Body of pancreas (tissue), 4 donors: ENCODE data around the gene USP47. TPM values are rescaled to one million over a fixed set of nuclear protein-coding genes. Genes with fewer than 3 reads are reported as not detected.
A peak's percentile ranks its signal among the peaks of the same experiment; 100 is the strongest.

ENCODE experiments used
- ATAC-seq: fragments of 150-250 bp; one replicate; pipeline ENCODE4 v1.9.1; 2016
- DNase-seq, 4 donors: peaks; one replicate each; pipeline ENCODE4 v3.0.0-alpha.2; 2019
- H3K27ac ChIP-seq, 4 donors: fragments of 200-600 bp; sonication (generic); 1 replicate in 3 of 4; 2 replicates in 1 of 4; pipeline versions ENCODE4 v1.5.1 to v1.6.1; 2016 to 2019; ENCODE audit warnings: mild to moderate bottlenecking in 1 of 4, mixed read lengths in 1 of 4, moderate library complexity in 1 of 4
- H3K27me3 ChIP-seq, 2 donors: fragments of 200-600 bp; sonication (generic); one replicate each; pipeline ENCODE4 v1.6.0; 2016; ENCODE audit warnings: mild to moderate bottlenecking in 1 of 2
- H3K36me3 ChIP-seq, 2 donors: fragments of 200-600 bp; sonication (generic); replicated peaks in 1 of 2; 2 replicates each; pipeline ENCODE4 v1.5.1; 2016; ENCODE audit warnings: low read depth in 2 of 2; ENCODE audit not compliant: insufficient read depth in 1 of 2
- H3K4me1 ChIP-seq: fragments of 200-600 bp; sonication (generic); one replicate; pipeline ENCODE4 v1.6.0; 2016
- H3K4me3 ChIP-seq, 2 donors: fragments of 200-600 bp; sonication (generic); 1 replicate in 1 of 2; 2 replicates in 1 of 2; pipeline ENCODE4 v1.5.1; 2016 to 2019
- H3K9me3 ChIP-seq, 3 donors: fragments of 200-600 bp; sonication (generic); 1 replicate in 2 of 3; 2 replicates in 1 of 3; pipeline ENCODE4 v1.5.1; 2016
- POLR2A ChIP-seq, 3 donors: fragments of 450-650 bp; IDR thresholded peaks; one replicate each; pipeline ENCODE4 v1.6.1; 2016; ENCODE audit warnings: antibody characterized with exemption in 3 of 3, mild to moderate bottlenecking in 2 of 3
- WGBS, 2 donors: methylation state at CpG; one replicate each; pipeline ENCODE4 v1.1.5; 2017; 5-methylcytosine and 5-hydroxymethylcytosine counted together
- intact Hi-C: fragments of 100-400 bp; cut with DNase I; formaldehyde crosslinking; loops from one replicate; pipeline ENCODE4 v1.15.1; 2023
- total RNA-seq, 2 donors: library from RNA; depleted of rRNA; stranded (reverse); fragments of >200 nt; gene quantifications; one replicate each; pipeline ENCODE4 v1.1.0, GENCODE V29; 2016
- TF ChIP-seq, protein P1 (sequence below), 7 experiments: fragments of 450-650 bp in 4 of 7; fragments of 200-600 bp in 3 of 7; sonication (generic) in 3 of 7; IDR thresholded peaks; one replicate each; pipeline ENCODE4 v1.5.1; 2016 to 2019; ENCODE audit warnings: antibody characterized with exemption in 7 of 7

Gene USP47
- total RNA-seq, 2 donors from 2014 or later: 51.1 to 63.3 TPM

DNA sequence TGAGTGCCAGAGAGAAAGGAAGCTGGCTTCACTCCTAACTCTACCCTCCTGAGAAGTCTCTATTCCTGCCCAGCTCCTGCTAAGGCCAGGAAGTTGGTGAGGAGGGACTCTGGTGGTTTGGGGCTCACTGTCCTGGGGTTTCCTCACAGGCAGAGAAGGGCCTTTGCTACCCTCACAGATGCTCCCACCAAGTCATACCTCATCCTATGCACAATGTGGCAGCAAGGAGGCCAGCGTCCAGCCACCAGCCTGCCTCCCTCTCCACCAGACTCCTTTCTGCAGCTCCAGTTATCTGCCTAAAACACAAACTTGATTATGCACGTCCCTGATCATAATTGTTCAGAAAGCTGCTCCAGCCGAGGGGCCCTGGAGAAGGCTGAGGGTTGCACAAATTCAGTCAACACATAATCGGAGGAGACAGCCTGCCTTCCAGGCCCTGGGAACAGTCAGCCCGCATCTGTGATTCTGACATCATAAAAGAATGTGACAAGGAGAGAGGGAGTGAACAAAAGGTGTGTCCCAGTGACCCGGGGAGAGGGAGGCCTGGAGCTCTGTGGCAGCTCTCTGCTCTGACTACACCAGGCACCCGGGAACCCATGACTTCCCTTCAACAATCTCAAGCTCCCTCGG lies 137.8 kb downstream of the USP47 start:
- ATAC-seq (peak; percentile 40), DNase-seq (peak in 2 of 4 donors; percentile 29 to 38)
- no peak for TF ChIP-seq POLR2A (IDR thresholded peaks at IDR 0.05)
- TF ChIP-seq, protein P1, sequence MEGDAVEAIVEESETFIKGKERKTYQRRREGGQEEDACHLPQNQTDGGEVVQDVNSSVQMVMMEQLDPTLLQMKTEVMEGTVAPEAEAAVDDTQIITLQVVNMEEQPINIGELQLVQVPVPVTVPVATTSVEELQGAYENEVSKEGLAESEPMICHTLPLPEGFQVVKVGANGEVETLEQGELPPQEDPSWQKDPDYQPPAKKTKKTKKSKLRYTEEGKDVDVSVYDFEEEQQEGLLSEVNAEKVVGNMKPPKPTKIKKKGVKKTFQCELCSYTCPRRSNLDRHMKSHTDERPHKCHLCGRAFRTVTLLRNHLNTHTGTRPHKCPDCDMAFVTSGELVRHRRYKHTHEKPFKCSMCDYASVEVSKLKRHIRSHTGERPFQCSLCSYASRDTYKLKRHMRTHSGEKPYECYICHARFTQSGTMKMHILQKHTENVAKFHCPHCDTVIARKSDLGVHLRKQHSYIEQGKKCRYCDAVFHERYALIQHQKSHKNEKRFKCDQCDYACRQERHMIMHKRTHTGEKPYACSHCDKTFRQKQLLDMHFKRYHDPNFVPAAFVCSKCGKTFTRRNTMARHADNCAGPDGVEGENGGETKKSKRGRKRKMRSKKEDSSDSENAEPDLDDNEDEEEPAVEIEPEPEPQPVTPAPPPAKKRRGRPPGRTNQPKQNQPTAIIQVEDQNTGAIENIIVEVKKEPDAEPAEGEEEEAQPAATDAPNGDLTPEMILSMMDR (IDR thresholded peaks at IDR 0.05): no peak
- 61 to 63% methylated on average over 8 of the region's 8 CpGs for WGBS, 2 donors
- Histone ChIP-seq H3K27ac (peak overlapping the region in 3 of 4 donors; percentile 22 to 37 (median 27)), H3K9me3 (no peaks in the 10 kb centered on the region), H3K27me3 (no peaks in the 10 kb centered on the region), H3K36me3 (no peaks in the 10 kb centered on the region), H3K4me3 (no peak overlapping the region), H3K4me1 (peaks cover 27% of the 10 kb centered on the region)
- intact Hi-C loops: no loop called here

DNA sequence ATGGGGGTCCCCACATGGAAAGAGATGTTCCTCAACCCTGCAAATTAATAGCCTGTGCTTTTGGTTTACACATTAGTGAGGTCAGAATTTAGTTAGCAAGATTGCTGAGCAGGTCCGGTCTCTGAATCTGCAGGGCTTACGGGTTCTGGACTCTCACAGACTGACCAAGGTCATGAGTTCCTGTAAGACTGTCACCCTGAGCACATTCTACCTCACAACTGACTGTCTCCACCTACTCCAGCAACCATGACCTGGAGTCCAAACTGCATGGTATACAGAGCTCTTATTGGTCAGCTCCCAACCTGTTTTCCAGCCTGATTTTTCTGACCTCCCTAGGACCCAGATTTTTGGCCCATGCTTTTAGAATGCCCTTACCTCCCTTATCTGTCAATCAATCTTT lies 138.4 kb downstream of the USP47 start:
- no peak for ATAC-seq
- H3K27me3 ChIP-seq: no peaks in the 10 kb centered on the region
- no peak overlapping the region for H3K4me3 ChIP-seq
- H3K36me3 ChIP-seq: no peaks in the 10 kb centered on the region
- no peak overlapping the region for H3K27ac ChIP-seq
- no peak for DNase-seq
- H3K9me3 ChIP-seq: no peaks in the 10 kb centered on the region
- TF ChIP-seq POLR2A (IDR thresholded peaks at IDR 0.05): no peak
- TF ChIP-seq, protein P1 (IDR thresholded peaks at IDR 0.05): no peak
- intact Hi-C loops: no loop called here
- 66 to 81% methylated on average over 2 of the region's 2 CpGs for WGBS, 2 donors
- peaks cover 27% of the 10 kb centered on the region for H3K4me1 ChIP-seq

DNA sequence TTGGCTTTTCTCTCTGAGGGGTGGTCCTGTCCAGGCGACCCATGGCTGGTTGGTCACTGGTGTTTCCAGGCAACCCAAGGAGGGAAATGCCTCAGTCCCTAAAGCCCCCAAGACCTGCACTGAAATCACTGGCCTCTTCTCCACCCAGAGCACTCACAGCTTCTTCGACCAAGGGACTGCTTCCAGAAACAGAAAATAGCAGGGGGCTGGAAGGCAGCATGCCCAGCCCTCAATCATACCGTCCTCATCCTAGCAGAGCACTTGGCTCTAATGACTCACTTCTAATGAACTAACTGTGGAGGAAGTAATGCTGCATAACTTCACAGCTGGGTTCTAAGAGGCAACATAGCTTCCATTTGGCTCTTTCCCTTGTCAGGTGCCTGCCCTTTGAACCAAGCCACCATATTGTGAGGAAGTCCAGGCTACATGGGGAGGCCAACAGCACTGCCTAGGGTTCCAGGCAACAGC lies 139.1 kb downstream of the USP47 start:
- H3K27ac ChIP-seq: no peak overlapping the region
- no peak for TF ChIP-seq POLR2A (IDR thresholded peaks at IDR 0.05)
- TF ChIP-seq, protein P1 (IDR thresholded peaks at IDR 0.05): no peak
- H3K27me3 ChIP-seq: no peaks in the 10 kb centered on the region
- no peaks in the 10 kb centered on the region for H3K9me3 ChIP-seq
- intact Hi-C loops: no loop called here
- 83 to 100% methylated on average over 3 of the region's 3 CpGs for WGBS, 2 donors
- peaks cover 27% of the 10 kb centered on the region for H3K4me1 ChIP-seq
- DNase-seq: no peak
- H3K4me3 ChIP-seq: no peak overlapping the region
- no peak for ATAC-seq
- H3K36me3 ChIP-seq: no peaks in the 10 kb centered on the region

DNA sequence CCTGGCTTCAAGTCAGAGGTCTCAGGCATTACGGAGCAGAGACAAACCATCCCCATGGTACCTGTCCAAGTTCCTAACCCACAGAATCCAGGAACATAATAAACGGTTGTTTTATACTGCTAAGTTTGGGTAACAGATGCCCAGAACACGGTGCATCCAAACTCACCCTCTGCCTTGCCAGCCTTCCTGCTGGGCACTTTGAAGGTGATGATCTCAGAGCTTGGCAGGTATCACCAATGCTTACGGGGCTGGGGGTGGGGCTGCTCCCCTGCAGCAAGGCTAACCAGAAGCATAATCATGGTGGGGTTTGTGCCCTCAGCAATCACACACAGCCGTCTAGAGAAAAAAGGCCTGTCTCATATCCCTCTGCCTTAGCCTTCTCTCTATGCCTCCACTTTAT lies 139.6 kb downstream of the USP47 start:
- ATAC-seq (no peak), DNase-seq (no peak)
- TF ChIP-seq, protein P1 (IDR thresholded peaks at IDR 0.05): no peak
- no peak for TF ChIP-seq POLR2A (IDR thresholded peaks at IDR 0.05)
- no peaks in the 10 kb centered on the region for H3K36me3 ChIP-seq
- no peak overlapping the region for H3K27ac ChIP-seq
- no peaks in the 10 kb centered on the region for H3K9me3 ChIP-seq
- H3K27me3 ChIP-seq: no peaks in the 10 kb centered on the region
- peaks cover 25% of the 10 kb centered on the region for H3K4me1 ChIP-seq
- 84 to 86% methylated on average over 5 of the region's 5 CpGs for whole genome bisulfite sequencing, 2 donors
- intact Hi-C loops: no loop called here
- H3K4me3 ChIP-seq: no peak overlapping the region

DNA sequence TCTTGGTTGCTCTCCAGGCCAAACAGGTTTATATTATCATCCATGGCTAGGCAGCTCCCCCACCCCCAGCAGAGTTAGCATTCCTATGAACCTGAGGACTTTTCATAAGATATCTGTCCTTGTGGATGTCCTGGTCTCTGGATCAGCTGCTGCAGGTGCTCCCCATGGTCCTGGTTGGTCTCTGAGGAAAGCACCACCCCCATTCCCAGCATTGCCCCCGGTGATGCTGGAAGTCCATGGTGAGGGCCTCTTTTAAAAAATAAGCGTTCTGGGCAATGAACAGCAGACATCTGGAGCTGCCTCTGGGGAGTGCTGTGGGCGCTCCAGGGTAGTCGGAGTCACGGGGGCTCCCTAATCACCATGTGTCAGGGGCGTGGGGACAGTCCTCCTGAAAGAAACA lies 140.1 kb downstream of the USP47 start:
- Histone ChIP-seq H3K4me3 (no peak overlapping the region), H3K27ac (no peak overlapping the region), H3K4me1 (peaks cover 20% of the 10 kb centered on the region), H3K36me3 (no peaks in the 10 kb centered on the region), H3K27me3 (no peaks in the 10 kb centered on the region), H3K9me3 (no peaks in the 10 kb centered on the region)
- TF ChIP-seq, protein P1 (IDR thresholded peaks at IDR 0.05): no peak
- no peak for TF ChIP-seq POLR2A (IDR thresholded peaks at IDR 0.05)
- 80 to 91% methylated on average over 6 of the region's 6 CpGs for WGBS, 2 donors
- intact Hi-C loops: no loop called here
- DNase-seq: no peak
- no peak for ATAC-seq
